Measurements from ENCODE around the gene HTR2B. TPM values are rescaled to one million over a fixed set of nuclear protein-coding genes. Genes with fewer than 3 reads are reported as not detected.

Gene HTR2B
- total RNA-seq, 2 experiments from 2014 or later: not detected

DNA sequence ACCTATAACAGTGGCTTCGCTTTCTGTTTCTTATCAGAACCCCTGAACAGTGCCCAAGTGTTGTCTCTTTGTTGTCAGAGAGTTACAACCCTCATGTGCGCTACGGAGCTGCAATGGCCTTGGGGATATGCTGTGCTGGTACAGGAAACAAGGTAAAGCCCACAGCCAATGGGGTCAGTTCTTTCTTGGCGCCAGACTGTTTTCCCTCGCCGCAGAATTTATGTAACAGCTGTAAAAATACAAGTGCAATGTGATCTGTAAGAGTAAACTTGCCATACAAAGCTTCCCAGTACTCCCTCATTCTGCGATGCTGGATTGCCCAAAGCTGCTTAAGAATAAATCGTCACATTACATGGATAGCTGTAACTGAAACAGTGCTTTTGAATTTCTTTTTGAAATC, 13.9 kb upstream of the HTR2B start:
- no TSS peak for BruUV-seq (replicated peaks)
- H3K36me3 ChIP-seq (ENCODE audit: insufficient read depth, low read length): peaks cover 25% of the 10 kb centered on the region; the same call in 1 of the 2 replicates
- no peaks in the 10 kb centered on the region for H3K9me3 ChIP-seq (ENCODE audit: low read length)
- no peaks in the 10 kb centered on the region for H4K20me1 ChIP-seq (ENCODE audit: insufficient read depth, low read length)
- no peak overlapping the region for H3K4me3 ChIP-seq (ENCODE audit: low read depth, low read length, poor library complexity, severe bottlenecking)
- ChIA-PET CTCF (ENCODE audit: unreplicated experiment) (no interaction called here), POLR2A (no interaction called here)
- no peak for DNase-seq (ENCODE audit: low spot score)
- intact Hi-C loops (cut with micrococcal nuclease; ENCODE audit: unreplicated experiment): no loop called here
- no peak overlapping the region for H3K4me2 ChIP-seq (ENCODE audit: low read length)
- H2AFZ ChIP-seq (ENCODE audit: low read length): no peak overlapping the region
- H3K27ac ChIP-seq (ENCODE audit: low read depth, low read length, poor library complexity, severe bottlenecking): no peak overlapping the region
- no peak for TF ChIP-seq EZH2phosphoT487 (IDR thresholded peaks at IDR 0.05; ENCODE audit: borderline replicate concordance, low read depth, low read length)
- TF ChIP-seq, protein P1, sequence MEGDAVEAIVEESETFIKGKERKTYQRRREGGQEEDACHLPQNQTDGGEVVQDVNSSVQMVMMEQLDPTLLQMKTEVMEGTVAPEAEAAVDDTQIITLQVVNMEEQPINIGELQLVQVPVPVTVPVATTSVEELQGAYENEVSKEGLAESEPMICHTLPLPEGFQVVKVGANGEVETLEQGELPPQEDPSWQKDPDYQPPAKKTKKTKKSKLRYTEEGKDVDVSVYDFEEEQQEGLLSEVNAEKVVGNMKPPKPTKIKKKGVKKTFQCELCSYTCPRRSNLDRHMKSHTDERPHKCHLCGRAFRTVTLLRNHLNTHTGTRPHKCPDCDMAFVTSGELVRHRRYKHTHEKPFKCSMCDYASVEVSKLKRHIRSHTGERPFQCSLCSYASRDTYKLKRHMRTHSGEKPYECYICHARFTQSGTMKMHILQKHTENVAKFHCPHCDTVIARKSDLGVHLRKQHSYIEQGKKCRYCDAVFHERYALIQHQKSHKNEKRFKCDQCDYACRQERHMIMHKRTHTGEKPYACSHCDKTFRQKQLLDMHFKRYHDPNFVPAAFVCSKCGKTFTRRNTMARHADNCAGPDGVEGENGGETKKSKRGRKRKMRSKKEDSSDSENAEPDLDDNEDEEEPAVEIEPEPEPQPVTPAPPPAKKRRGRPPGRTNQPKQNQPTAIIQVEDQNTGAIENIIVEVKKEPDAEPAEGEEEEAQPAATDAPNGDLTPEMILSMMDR (conservative IDR thresholded peaks at IDR 0.05; ENCODE audit: low read length): no peak
- no peaks in the 10 kb centered on the region for H3K79me2 ChIP-seq (ENCODE audit: insufficient read depth, low read depth, low read length)
- no peaks in the 10 kb centered on the region for H3K9me2 ChIP-seq (ENCODE audit: insufficient read depth, low read length)
- peaks cover 14% of the 10 kb centered on the region for H3K4me1 ChIP-seq (ENCODE audit: insufficient read depth, low read length, poor library complexity, severe bottlenecking)

DNA sequence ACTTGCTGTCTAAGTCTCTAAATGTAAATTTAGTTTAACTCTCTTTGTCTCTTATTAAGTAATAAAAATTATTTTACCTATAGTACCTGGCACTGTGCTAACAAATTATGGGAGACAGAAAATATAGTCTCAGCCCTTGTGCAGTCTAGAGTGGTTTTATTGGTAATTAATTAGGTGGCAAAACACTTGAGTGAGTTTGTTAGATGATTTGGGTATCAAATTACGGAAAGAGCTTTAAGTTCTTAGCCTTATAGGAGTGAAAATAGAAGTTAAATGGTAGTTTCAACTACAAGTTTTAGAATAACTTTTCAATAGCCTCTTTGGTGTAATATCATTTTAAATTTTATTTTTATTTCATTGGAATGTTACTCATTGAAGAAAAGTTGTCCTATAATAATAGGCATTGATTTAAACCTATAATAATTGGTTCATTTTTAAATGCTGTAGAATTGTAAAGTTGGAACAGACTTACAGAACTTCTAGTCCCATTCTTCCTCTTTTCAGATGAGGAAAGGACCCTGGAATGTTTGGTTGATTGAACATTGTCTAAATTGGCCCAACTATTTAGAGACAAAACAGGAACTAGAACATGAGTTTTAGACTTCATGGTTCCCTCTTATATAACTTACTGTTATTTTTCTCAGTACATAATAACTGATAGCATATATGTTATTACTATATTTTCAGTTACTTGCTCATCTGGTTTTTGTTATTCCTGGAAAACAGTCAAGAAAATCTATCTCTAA, 10.2 kb upstream of the HTR2B start:
- ChIA-PET POLR2A (interaction anchor here (0.5 to 0.7 kb wide), 2 partner anchors 84 to 177 kb away, joined by 3 to 6 read pairs; no protein-coding TSS in a partner anchor), CTCF (ENCODE audit: unreplicated experiment) (no interaction called here)
- H3K36me3 ChIP-seq (ENCODE audit: insufficient read depth, low read length): peaks cover 16% of the 10 kb centered on the region; the same call in 1 of the 2 replicates
- peaks cover 9% of the 10 kb centered on the region for H3K4me1 ChIP-seq (ENCODE audit: insufficient read depth, low read length, poor library complexity, severe bottlenecking)
- no peak overlapping the region for H3K4me3 ChIP-seq (ENCODE audit: low read depth, low read length, poor library complexity, severe bottlenecking)
- no peak overlapping the region for H3K4me2 ChIP-seq (ENCODE audit: low read length)
- BruUV-seq (replicated peaks): no TSS peak
- H4K20me1 ChIP-seq (ENCODE audit: insufficient read depth, low read length): no peaks in the 10 kb centered on the region
- H3K27ac ChIP-seq (ENCODE audit: low read depth, low read length, poor library complexity, severe bottlenecking): no peak overlapping the region
- H3K9me2 ChIP-seq (ENCODE audit: insufficient read depth, low read length): no peaks in the 10 kb centered on the region
- intact Hi-C loops (cut with micrococcal nuclease; ENCODE audit: unreplicated experiment): no loop called here
- no peaks in the 10 kb centered on the region for H3K9me3 ChIP-seq (ENCODE audit: low read length)
- H2AFZ ChIP-seq (ENCODE audit: low read length): no peak overlapping the region
- TF ChIP-seq, protein P1 (conservative IDR thresholded peaks at IDR 0.05; ENCODE audit: low read length): no peak
- no peak for TF ChIP-seq EZH2phosphoT487 (IDR thresholded peaks at IDR 0.05; ENCODE audit: borderline replicate concordance, low read depth, low read length)
- DNase-seq (ENCODE audit: low spot score): no peak
- no peaks in the 10 kb centered on the region for H3K79me2 ChIP-seq (ENCODE audit: insufficient read depth, low read depth, low read length)
